ENCODE results near the gene DACH1. TPM values are rescaled to one million over a fixed set of nuclear protein-coding genes. Genes with fewer than 3 reads are reported as not detected.

DACH1 gene
- total RNA-seq = 1 to 10 TPM; 1.2 to 7.9 (median 4.4) TPM

- TF ChIP-seq CTCF (IDR thresholded peaks at IDR 0.05; ENCODE audit: low read depth) = no peak
Observed at GRCh38 chr13:71867131-71867814, at the start of gene DACH1. Gene DACH1 (minus strand): TSS chr13:71867204.

- no peak for TF ChIP-seq CTCF (IDR thresholded peaks at IDR 0.05; ENCODE audit: low read depth)
Observed at GRCh38 chr13:71913717-71914116, 46.7 kb upstream of the DACH1 start.

GRCh38 chr13:71912524-71912923 is 45.5 kb upstream of the DACH1 start:
- TF ChIP-seq CTCF (IDR thresholded peaks at IDR 0.05; ENCODE audit: low read depth) = no peak

- TF ChIP-seq CTCF (IDR thresholded peaks at IDR 0.05; ENCODE audit: low read depth) = no peak
Observed at GRCh38 chr13:71906448-71906847, 39.4 kb upstream of the DACH1 start.

GRCh38 chr13:71902676-71903075 is 35.7 kb upstream of the DACH1 start:
- no peak for TF ChIP-seq CTCF (IDR thresholded peaks at IDR 0.05; ENCODE audit: low read depth)

GRCh38 chr13:71886880-71887279 is 19.9 kb upstream of the DACH1 start:
- TF ChIP-seq CTCF (IDR thresholded peaks at IDR 0.05; ENCODE audit: low read depth) = no peak

GRCh38 chr13:71882120-71882519 is 15.1 kb upstream of the DACH1 start:
- TF ChIP-seq CTCF (IDR thresholded peaks at IDR 0.05; ENCODE audit: low read depth) = no peak
